C4-2B (cell line): Measurements from ENCODE around the gene GGTLC1.

Experiments used
- H3K27ac ChIP-seq: fragments of 450-650 bp; 2 replicates; pipeline ENCODE4 v1.5.1; 2017
- ZFX ChIP-seq: fragments of 450-650 bp; IDR thresholded peaks from 2 replicates; pipeline ENCODE4 v1.6.1; 2017
- TF ChIP-seq, protein P1 (sequence below): fragments of 450-650 bp; conservative IDR thresholded peaks from 2 replicates; pipeline ENCODE4 v1.5.1; 2017; ENCODE audit warnings: mild to moderate bottlenecking

Gene GGTLC1

DNA sequence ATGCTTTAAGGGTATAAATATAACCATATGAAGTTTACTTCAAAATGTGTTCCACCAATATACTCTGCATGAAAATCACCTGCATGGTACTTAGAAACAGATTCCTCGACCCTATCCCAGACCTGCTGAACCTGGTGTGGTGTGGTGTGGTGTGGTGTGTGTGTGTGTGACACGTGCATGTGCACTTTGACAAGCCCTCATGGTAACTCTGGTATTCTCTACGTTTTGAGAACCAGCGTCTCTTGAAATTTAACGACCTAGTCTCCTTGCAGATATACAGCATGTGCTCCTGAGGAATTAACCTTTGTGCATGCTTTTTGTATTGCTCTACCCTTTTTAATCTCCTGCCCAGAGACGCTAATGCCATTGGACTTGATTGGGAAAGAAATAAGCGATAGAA lies 29.5 kb downstream of the GGTLC1 start:
- TF ChIP-seq ZFX = no peak
- TF ChIP-seq, protein P1, sequence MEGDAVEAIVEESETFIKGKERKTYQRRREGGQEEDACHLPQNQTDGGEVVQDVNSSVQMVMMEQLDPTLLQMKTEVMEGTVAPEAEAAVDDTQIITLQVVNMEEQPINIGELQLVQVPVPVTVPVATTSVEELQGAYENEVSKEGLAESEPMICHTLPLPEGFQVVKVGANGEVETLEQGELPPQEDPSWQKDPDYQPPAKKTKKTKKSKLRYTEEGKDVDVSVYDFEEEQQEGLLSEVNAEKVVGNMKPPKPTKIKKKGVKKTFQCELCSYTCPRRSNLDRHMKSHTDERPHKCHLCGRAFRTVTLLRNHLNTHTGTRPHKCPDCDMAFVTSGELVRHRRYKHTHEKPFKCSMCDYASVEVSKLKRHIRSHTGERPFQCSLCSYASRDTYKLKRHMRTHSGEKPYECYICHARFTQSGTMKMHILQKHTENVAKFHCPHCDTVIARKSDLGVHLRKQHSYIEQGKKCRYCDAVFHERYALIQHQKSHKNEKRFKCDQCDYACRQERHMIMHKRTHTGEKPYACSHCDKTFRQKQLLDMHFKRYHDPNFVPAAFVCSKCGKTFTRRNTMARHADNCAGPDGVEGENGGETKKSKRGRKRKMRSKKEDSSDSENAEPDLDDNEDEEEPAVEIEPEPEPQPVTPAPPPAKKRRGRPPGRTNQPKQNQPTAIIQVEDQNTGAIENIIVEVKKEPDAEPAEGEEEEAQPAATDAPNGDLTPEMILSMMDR = no peak
- H3K27ac ChIP-seq = no peak overlapping the region

DNA sequence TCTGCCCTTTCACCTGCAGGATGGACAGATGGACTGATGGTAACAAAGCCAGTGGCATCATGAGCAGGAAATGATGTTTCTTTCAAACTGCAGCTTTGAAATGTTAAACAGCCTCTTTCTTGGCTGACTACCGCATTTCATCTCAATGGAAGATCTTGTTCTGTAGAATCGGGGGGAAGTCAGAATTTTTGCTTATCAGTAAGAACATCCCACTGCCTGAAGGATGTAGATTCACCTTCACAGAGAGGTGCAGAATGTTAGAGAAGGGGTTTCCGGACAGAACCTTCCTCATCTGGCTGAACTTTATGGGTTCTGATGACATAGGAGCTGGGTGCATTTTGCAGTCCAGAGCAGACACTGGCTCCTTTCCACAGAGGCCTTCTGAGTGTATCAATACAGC lies 32.7 kb downstream of the GGTLC1 start:
- TF ChIP-seq ZFX = no peak
- TF ChIP-seq, protein P1 = no peak

GRCh38 chr20:23954008-23954745 lies 34.4 kb downstream of the GGTLC1 start:
- no peak for TF ChIP-seq ZFX
- TF ChIP-seq, protein P1 = no peak
- H3K27ac ChIP-seq = no peak overlapping the region; the same call in 1 of the 2 replicates

More for the DNA sequence above, 32.7 kb downstream of the GGTLC1 start:
- no peak overlapping the region for H3K27ac ChIP-seq

- H3K27ac ChIP-seq = no peak overlapping the region
- TF ChIP-seq, protein P1 = no peak
- TF ChIP-seq ZFX = no peak
Observed at GRCh38 chr20:23946206-23946605, 42.4 kb downstream of the GGTLC1 start.

DNA sequence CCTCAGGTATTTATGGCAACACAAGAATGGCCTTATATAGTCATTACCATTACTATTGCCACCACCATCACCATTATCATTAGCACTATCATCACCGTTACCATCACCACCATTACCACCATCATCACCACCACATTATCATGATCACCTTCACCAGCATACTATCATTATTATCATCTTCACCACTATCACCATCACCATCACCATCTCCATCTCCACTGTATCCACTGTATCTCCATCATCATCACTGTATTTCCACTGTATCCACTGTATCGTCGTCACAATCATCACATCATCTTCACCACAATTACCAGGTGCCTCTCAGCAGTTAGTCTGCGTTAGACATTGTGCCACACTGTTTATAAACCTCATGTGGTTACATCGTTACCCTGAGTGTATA lies 45.3 kb downstream of the GGTLC1 start:
- TF ChIP-seq, protein P1 = no peak
- no peak for TF ChIP-seq ZFX
- no peak overlapping the region for H3K27ac ChIP-seq

DNA sequence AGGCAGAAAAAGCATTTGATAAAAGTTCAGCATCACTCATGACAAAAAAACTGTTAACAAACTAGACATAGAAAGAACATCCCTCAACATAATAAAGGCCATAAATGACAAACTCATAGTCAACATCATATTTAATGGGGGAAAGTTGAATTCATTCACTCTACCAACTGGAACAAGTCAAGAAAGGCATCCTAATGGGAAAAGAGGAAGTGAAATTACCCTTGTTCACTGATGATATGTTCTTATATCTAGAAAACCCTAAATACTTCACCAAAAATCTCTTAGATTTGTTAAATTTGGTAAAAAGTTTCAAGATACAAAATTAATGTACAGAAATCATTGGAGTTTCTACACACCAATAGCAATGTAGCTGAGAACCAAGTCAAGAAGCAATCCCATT lies 48.9 kb downstream of the GGTLC1 start:
- H3K27ac ChIP-seq = no peak overlapping the region
- TF ChIP-seq, protein P1 = no peak
- TF ChIP-seq ZFX = no peak

DNA sequence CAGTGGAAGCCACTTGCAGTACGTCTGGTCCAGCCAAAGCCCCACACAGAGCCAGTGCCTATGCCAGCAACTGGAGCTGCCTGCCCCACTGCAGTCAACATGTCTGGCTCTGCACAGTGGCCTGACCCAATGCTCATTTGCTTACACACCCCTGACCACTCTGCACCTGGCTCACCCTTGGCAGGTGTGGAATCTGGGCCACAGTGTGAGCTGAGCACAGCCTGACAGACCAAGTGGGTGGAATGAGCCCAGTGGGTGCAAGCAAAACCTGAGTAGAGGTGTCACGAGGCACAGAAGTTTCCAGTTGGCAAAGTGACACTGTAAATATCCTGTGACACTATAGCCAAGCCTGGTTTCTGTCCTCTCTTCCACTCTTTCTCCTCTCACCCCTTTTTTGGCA lies 49.5 kb downstream of the GGTLC1 start:
- TF ChIP-seq ZFX = no peak
- TF ChIP-seq, protein P1 = no peak
- no peak overlapping the region for H3K27ac ChIP-seq
